Mammary epithelial cell (primary cell): ENCODE data around the gene CCDC7.

Source experiments
- CTCF ChIP-seq, 2 donors: IDR thresholded peaks in 1 of 2; conservative IDR thresholded peaks in 1 of 2; 2 replicates each; pipeline ENCODE4 v1.5.1; 2011 to 2012; ENCODE audit warnings: inconsistent platforms in 2 of 2, low read length in 2 of 2, mild to moderate bottlenecking in 2 of 2, control low read depth in 1 of 2, low read depth in 1 of 2; ENCODE audit not compliant: insufficient read depth in 1 of 2; ENCODE audit errors: extremely low read depth in 1 of 2
- EZH2 ChIP-seq: IDR thresholded peaks from 2 replicates; pipeline ENCODE4 v1.6.1; 2012; ENCODE audit warnings: low read length, inconsistent platforms, borderline replicate concordance

- TF ChIP-seq CTCF (conservative IDR thresholded peaks at IDR 0.05 in 1 of 2, IDR thresholded peaks at IDR 0.05 in 1 of 2; ENCODE audit: extremely low read depth in 1 of 2, insufficient read depth in 1 of 2, low read depth in 1 of 2, low read length in 2 of 2) (no peak), EZH2 (no peak)
These were observed 465.5 kb downstream of the CCDC7 start for GRCh38 chr10:32911285-32912016.
